Stimulated activated CD8-positive, alpha-beta memory T cell treated with anti-CD3 and anti-CD28 coated beads, Interleukin-7, amount 100 ng/mL, for 24 hours (primary cell): ENCODE measurements around the gene AFMID.
"Not testable (repeated sequence)": the region's sequence is repeated elsewhere in the genome, so short reads cannot be mapped to it uniquely, and the experiment has no call there.

Source experiments
- DNase-seq: peaks from one replicate; pipeline ENCODE4 v3.0.0-alpha.2; 2020; ENCODE audit warnings: low read depth

Gene AFMID

GRCh38 chr17:78238823-78239488 lies 51.8 kb downstream of the AFMID start:
- no peak for DNase-seq

- no peak for DNase-seq
Measured at GRCh38 chr17:78239489-78239931, 52.3 kb downstream of the AFMID start.

GRCh38 chr17:78240012-78240655 lies 53.0 kb downstream of the AFMID start:
- no peak for DNase-seq

GRCh38 chr17:78240839-78241238 lies 53.7 kb downstream of the AFMID start:
- DNase-seq = no peak

- DNase-seq = no peak
Measured at GRCh38 chr17:78241277-78242023, 54.3 kb downstream of the AFMID start.

GRCh38 chr17:78242024-78242742 lies 55.0 kb downstream of the AFMID start:
- DNase-seq = no peak

GRCh38 chr17:78247304-78247703 lies 60.1 kb downstream of the AFMID start:
- no peak for DNase-seq

- DNase-seq = no peak
Measured at GRCh38 chr17:78248051-78248914, 61.1 kb downstream of the AFMID start.

- no peak for DNase-seq
Measured at GRCh38 chr17:78249074-78249817, 62.1 kb downstream of the AFMID start.

- DNase-seq = no peak
Measured at GRCh38 chr17:78249818-78250806, 63.0 kb downstream of the AFMID start.

- DNase-seq = peak; percentile 73
Measured at GRCh38 chr17:78250891-78251772, 64.0 kb downstream of the AFMID start.

- no peak for DNase-seq
Measured at GRCh38 chr17:78251773-78252103, 64.6 kb downstream of the AFMID start.

- no peak for DNase-seq
Measured at GRCh38 chr17:78252111-78252634, 65.0 kb downstream of the AFMID start.

- no peak for DNase-seq
Measured at GRCh38 chr17:78252701-78253635, 65.8 kb downstream of the AFMID start.

GRCh38 chr17:78253636-78253945 lies 66.4 kb downstream of the AFMID start:
- DNase-seq = not testable (repeated sequence)

GRCh38 chr17:78253946-78254672 lies 66.9 kb downstream of the AFMID start:
- peak; percentile 60 for DNase-seq
